Lung microvascular endothelial cell (primary cell): ENCODE results near the gene ACTN1. TPM values are rescaled to one million over a fixed set of nuclear protein-coding genes. Genes with fewer than 3 reads are reported as not detected.

Experiments
- DNase-seq, 2 donors: peaks; one replicate each; pipeline versions ENCODE4 v3.0.0 to v3.0.0-alpha.2; 2010; ENCODE audit warnings: low read depth in 2 of 2
- total RNA-seq: library from RNA; depleted of rRNA; stranded (reverse); fragments of >200 nt; gene quantifications from 2 replicates; pipeline ENCODE4 v1.2.1, GENCODE V29; 2014

ACTN1 gene
- total RNA-seq, 1 donor from 2014 or later, result 219 TPM

DNA sequence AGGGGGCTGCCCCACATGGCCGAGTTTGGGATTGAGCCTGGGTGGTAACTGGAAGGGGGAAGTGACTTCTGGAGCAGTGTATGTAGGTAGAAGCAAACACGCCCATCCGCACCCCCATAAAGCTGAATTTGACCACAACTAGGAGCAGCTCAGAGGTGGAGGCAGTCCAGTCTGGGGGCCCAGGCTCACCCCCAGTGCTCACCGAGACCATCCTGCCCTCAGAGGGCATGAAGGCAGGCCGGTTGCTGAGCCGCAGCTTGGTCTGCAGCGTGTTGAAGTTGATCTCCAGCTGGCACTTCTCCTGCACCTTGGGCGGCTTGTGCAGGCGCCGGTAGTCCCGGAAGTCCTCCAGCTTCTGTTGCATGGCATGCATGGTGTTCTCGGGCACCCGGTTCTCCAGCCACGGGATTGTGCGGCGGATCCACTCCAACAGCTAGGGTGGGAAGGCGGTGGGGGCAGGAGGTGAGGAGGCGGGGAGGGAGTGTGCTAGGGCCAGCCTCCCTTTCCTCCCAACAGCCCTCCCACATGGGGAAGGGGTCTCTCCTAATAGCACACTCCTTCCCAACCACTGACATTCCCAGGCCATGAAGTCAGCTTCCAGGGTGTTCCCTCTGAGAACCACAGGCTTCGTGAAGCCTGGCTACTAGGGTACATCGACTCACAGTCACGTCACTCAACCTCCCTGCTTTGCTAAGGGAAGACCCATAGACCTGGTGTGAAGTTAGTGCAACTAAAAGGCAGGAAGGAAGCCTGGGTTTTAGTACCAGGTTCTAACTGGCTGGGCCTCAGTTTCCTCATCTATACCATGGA, 87.0 kb downstream of the ACTN1 start:
- DNase-seq, result peak in 1 of 2 donors; percentile 50

DNA sequence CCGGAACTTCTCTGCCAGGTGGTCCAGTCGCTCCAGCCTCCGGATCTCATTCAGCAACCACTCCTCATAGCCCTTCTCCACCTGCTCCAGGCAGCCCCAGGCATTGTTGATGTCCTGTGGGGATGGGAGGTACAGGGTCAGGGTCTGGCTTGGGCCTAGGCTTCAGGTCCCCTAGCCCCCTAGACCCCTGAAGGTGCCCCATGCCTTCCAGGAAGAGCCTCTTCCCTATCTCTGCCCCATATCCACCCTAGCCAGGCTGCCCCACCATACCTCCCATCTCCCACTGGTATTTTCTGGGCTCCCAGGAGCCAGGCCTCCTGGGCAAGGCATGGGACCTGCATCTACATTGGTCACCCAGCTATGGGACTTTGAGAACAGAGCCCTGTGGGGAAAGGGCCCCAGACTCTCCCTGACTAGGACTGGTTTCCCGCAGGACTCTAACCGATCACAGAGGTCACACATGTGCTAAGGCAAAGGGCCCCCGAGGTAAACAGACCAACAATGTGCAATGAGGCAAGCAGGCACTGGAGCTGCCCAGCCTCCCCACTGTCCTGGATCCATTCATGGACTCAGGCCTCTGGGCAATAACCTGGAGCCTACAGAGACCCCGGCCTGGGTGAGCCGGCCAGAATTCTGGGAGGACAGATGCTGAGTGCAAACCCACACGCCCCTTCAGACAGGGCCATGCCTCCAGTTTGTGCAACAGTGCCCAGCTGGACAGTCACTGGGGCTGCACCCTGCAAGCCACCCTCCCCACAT, 88.8 kb downstream of the ACTN1 start:
- DNase-seq, result no peak

DNA sequence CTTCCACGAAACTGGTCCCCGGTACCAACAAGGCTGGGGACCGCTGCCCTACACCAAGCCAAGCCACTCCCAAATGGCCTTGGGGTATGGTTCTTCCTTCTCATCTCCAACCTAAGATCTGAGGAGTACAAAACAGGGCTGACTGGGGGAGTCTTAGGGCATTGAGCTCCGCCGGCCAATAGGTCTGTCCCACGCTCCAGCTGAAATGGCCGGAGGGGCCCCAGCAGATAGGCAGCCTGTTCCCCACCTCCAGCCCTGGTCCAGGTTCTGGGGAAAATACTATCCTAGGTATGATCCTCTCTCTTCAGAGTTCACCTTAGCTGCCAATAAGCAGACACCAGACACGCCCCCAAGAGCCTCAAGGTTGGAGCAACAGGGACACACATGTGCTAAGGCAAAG, 90.2 kb downstream of the ACTN1 start:
- DNase-seq, result no peak

DNA sequence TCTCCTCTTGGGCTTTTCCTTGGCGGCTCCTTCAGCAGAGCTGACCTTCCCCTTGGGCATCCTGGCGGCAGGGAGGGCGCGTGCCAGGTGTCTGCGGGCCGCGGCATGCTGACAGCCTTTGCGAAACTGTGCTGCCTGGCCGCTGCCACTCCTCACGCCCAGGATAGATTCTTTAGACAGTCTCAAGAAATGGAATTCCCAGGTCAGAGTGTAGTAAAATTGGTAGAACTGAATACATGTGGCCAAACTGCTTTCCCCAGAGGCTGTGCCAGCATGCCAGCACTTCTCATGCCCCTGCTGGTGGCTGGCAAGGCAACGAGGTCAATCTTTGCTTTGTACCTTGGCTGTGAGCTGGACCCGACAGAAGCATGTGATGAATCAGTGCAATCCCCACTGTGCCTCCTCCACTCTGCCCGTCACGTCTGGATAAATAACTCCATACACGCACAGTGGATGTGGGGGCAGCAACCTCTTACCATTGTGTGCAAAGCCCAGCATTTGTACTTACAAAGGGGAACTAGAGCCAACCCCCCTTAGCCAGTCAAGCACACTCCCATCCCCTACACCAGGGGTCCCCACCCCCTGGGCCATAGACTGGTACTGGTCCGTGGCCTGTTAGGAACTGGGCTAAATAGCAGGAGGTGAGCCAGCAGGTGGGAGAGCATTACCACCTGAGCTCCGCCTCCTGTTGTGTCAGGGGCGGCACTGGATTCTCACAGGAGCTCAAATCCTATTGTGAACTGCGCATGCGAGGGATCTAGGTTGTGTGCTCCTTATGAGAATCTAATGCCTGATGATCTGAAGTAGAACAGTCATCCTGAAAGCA, 90.9 kb downstream of the ACTN1 start:
- DNase-seq, result no peak

DNA sequence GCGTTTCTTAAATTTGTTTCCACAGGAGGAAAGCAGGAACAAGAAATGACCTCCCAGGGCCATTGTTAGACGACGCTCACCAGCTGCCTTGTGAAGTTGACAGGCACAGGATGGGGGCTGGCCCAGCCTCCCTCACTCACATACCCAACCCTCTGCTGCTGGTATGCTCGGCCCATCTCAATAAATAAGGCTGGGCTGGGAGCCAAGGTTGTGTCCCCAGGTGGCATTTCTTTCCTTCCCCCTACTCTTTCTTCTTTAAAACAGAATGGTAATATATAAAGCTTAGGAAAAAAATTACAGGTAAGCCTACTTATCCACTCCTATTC, 93.0 kb downstream of the ACTN1 start:
- peak in 1 of 2 donors; percentile 44 for DNase-seq

DNA sequence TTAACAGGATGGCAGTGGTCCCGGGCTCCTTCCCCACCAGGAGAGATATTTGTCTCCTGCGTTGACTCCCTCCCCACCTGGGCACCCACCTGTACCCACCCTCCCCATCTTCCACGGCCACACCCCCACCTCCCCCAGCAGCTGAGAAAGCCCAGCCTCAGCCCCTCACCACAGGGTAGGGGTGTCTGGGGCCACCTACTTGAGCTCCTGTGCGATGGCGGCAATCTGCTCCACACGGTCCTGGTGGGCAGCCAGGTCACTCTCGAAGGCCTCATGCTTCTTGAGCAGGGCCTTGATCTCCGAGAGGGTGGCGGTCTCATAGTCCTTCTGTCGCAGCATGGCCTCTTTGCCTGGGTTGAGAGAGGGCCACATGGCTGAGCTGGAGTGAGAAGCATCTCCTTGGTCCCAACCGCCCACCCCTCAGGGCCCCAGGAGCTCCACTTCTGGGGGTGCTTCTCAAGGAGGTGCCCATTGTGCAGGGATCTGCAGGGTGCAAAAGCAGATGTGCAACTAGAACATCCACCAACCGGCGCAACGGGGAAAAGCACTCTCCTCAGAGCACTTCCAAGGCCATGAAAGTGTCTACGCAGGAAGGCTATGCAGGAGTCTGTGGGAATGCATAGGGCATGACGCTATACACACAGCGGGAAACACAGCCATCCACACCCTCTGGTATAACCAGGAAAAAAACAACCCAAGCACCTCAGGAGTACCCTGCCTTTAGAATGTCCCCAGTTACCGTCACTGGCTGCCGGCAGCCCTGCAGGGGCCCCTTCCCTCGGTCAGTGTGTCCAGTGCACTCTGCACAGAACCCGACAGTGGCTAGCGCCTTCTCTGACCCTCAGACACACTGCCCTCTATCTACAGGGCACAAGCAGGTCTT, 93.6 kb downstream of the ACTN1 start:
- no peak for DNase-seq

DNA sequence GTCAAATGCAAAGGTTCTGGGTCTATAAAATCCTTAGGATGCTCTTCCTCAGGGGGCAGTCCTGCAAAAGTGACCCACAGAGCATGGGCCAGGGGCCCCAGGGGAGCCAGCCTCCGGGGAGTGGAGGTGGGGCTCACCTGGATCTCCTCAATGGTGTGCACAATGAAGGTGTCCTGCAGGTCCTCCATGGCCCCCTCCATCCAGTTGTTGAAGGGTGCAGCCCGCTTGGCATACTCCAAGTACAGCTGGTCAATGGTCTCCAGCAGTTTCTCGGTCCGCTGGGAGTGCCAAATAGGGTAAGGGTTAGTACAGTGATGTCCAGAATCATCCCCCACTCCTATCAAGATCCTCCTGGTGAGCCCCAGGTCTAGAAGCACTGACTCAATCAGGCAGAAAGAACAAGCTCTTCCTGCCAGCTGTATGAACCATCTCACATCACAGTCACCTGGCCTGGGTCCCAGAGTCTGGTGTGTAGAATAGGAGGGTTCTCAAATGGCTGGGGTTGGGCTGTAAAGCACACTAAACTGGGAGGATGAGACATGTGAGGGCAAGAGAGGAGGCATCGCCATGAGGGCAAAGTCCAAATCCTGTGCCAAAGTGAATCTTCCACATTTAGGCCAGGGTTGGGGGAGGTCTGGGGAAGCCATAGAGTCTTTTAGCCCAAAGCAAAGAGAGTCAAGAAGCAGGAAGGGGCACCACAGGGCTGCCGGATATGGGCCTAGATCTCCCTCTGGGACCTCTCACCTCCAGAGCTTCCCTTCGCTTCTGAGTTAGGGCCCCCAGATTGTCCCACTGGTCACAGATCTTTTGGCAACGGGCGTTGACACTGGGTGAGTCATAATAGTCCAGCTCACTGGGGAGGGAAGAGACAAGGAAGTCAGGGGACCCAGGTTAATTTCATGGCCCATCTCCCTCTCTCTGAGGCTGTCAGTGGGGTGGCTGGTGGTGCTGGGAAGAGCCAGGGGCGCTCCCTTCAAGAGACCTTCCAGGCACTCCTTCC, 94.8 kb downstream of the ACTN1 start:
- DNase-seq, result peak; percentile 40 to 80

DNA sequence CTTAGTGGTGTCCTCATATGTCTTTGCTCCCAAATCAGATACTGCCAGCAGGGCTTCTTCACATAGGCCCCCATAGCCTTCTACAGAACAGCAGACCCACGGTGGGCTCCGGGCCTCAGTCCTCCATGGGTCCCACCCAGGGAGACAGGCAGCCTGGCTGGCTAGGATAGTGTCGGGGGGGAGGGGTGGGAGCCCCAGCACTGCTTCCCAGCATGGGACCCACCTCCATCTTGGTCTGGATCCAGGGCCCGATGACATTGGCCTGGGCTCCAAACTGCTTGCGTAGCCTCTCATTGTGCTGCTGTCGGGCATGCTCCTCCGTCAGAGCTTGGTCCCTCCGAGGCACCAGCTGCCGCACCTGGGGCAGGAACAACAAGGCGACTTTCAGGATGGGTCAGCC, 96.9 kb downstream of the ACTN1 start:
- no peak for DNase-seq

DNA sequence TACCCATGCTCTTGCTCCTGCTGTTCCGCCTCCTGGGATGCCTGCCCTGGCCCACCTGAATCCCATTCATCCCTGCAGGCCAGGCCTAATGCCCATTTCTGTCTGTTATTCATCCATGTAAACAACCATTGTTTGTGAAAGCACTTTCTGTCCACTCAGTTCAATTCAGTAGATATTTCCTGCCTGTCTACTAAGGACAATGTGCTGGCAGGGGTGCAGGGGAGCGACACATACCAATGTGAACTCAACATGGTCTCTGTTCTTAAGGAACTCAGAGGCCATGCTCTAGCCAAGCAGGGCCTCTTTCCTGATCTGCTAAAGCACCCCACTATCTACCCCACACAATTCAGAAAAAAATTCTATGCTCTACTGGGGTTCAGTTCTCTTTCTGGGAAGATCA, 97.7 kb downstream of the ACTN1 start:
- peak; percentile 32 to 58 for DNase-seq

DNA sequence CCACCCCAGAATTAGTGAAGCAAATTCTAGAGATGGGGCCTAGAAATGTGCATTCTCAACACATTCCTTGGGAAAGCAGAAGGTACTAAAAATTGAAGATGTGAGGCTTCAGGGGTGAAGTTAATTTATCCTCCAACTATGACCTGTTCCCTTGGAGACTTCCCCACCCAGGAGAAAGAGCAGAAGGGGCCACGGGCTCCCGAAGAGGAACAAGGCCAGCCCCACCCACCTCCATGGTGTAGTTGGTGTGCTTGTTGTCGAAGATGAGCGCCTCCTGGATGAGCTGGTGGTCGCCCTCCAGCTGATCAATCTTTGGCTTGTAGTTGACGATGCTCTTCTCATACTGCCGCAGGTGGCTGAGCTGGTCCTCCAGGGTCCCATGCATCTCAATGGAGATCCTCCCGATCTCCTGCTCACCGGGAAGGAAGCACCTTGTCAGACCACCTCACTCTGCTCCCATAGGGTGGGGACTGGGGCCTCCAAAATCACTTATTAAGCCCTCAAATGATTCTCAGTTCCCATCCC, 98.5 kb downstream of the ACTN1 start:
- no peak for DNase-seq

DNA sequence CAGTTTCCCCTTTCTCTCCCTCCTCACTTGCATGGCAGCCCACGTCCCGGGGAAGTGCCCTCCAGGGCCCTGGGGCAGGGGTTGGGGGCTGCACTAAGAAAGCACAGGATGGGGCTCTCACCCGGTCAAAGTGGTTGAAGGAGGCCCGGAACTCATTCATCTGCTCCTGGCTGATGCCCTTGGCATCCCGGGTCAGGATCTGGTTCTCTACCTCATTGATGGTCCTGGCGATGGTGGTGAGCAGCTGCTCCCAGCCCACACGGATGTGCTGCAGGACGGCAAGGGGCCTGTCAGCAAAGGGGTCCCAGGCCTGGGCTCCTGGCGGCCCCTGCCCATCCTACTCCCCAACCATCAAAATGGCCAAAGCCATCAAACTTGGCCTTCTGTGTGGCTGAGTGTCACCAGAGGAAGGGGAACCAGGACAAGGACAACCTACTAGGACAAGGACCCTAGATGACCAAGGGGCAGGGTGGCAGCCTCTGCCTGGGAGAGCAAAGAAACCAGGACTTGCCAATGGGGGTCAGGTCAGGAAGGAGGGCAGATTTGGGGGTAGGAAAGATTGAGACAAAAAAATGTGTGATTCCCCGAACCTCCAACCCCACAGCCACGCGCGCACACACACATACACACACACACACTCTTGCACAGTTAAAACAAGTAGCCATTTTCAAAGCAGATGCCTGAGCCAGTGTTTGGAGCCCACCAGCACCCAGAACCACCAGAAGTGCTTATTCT, 99.1 kb downstream of the ACTN1 start:
- DNase-seq, result no peak

DNA sequence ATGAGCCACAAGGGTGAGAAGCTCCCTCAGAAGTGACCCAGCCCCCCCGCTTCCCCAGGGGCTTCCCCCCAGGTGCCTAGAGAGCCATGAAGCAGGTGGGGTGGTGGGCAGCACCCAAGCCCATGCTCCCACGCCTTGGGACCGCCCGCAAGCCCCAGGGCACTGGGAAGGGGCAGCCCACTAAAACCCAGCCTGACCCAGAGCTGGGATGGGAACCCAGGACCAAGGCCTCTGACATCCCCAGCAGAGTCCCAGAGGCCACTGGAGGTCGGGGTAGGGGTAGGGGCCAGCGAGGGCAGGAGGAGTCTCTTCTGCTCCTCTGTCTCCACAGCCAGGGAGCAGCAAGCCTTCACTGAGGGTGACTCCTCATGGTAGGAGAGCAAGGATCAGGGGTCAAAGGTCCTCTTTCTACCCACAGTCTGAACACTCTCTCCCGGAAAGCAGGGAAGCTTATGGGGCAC, 99.8 kb downstream of the ACTN1 start:
- no peak for DNase-seq

DNA sequence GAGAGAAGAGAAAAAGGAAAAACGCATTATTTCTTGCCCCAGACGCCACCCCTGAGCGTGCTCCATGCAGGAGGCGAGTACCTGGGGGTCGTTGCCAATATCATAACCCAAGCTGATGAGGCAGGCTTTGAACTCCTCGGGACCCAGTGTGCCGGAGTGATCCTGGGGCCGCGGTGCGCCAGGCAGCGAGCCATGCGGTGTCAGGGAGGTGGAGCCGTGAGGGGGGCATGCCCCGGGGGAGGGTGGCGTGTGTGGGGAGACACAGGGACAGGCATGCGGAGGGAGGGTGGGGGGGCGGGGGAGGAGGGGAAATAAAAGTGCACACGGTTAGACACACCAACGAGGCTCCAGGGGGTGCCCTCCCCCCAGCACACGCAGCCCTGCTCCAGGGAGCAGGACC, 100.2 kb downstream of the ACTN1 start:
- DNase-seq, result no peak

DNA sequence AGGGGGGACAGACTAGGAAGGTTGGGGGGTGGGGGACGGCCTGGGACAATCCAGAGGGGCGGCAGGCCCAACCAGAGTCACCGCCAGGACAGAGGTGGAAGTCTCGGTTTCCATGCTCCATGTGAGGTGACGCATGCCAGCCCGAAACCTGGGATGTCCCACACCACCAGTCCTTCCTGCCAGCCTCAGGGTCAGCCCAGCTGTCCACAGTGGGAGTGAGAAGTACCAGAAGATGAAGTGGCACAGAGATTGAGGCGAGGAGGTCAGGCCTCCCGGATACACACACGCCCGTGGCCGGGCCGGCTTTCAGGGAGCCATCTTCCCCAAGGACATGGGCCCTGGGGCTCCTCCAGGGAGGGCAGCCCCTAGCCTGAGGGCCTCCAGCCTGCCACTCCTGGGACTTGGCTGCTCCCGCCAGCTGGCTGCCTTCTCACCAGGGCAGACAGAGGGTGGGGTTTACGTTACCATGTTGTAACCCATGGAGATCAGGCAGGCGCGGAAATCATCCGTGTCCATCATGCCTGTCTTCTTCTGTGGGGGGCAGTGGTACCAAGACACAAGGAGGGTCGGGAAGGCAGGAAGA, 101.0 kb downstream of the ACTN1 start:
- no peak for DNase-seq

DNA sequence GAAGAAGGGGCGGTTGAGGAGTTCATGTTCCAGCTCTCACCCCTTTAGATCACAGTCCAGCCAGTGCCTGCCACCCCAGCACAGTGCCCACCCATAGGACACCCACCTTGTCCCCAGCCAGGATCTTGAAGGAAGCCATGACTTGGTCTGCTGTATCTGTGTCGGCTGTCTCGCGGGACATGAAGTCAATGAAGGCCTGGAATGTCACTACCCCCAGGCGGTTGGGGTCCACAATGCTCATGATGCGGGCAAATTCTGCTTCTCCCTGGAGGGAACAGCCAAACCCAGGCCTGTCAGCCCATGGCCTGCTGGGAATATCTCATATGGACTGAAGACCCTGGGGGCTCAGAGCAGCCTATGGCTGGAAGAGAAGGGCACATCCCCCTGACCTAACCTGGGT, 102.1 kb downstream of the ACTN1 start:
- no peak for DNase-seq

DNA sequence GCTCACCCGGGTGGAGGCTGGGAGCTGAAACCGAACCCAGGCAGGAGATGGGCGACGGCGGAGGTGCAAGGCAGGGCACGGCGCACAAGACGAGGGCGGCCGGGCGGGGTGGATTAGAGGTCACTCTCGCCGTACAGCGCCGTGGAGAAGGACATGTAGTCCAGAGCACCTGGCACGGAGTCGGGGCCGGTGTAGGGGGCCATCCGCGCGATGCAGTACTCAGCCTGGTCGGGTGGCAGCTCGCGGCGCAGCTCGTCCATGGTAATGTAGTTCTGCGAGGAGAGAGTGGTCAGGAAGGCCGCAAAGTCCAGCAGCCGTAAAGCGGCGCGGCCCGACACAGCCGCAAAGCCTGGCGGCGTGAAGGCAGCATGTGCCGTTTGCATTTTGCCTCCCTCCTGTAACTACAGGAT, 104.4 kb downstream of the ACTN1 start:
- DNase-seq, result no peak

DNA sequence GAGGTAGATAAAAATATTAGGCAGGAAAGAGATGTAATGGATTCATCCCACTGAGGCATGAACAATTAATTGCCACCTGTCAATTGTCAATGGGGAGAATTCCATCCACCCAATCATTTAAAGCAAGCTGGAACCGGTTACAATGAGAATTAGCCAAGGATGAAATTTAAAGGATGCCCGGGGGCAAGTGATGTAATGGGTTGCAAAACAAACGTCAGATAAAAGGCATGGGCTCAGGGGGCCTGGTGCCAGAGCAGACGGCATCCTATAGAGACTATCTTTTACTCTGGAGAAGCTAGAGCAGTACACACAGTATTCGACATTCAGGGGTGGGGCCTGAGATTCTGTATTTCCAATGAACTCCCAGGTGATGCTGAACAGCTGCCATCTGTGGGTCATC, 105.7 kb downstream of the ACTN1 start:
- DNase-seq, result no peak

DNA sequence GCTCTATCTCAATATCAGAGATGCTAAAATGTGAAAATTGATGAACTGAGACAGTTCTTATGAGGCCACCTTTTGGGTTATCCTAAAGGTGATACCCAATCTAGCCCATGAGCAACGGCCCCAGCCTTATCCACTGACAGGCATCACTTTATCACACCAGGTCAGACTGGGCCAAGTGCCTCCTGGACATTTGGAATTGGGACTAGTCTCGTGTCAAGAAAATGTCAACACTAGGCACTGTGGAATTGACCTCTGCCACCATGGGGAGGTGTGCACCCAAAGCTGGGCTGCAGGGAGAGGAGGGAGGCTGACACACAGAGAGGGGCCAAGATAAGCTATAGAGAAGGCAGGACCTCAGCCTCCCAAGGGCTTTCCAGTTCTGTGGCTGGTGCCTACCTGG, 107.7 kb downstream of the ACTN1 start:
- no peak for DNase-seq
